Left lung (tissue), 10 donors: Measurements from ENCODE around the gene CAPZA2. TPM values are rescaled to one million over a fixed set of nuclear protein-coding genes. Genes with fewer than 3 reads are reported as not detected.
A peak's percentile ranks its signal among the peaks of the same experiment; 100 is the strongest.

Experiments used
- ATAC-seq: fragments of 200-7000 bp; cut with Tn5 transposase; one replicate; pipeline ENCODE4 v1.9.1; 2020; ENCODE audit warnings: moderate library complexity
- DNase-seq, 4 donors: peaks; one replicate each; pipeline ENCODE4 v3.0.0-alpha.2; 2013 to 2020
- H3K27ac ChIP-seq, 2 donors: fragments of 200-600 bp; sonication (generic) in 1 of 2; one replicate each; pipeline versions ENCODE4 v1.5.0 to v1.8.0; 2020 to 2021
- H3K27me3 ChIP-seq, 2 donors: fragments of 200-600 bp; sonication (generic) in 1 of 2; one replicate each; pipeline versions ENCODE4 v1.5.0 to v1.8.0; 2020 to 2021
- H3K36me3 ChIP-seq, 2 donors: fragments of 200-600 bp; sonication (generic) in 1 of 2; one replicate each; pipeline versions ENCODE4 v1.5.0 to v1.8.0; 2020 to 2021
- H3K4me1 ChIP-seq, 2 donors: fragments of 200-600 bp; one replicate each; pipeline ENCODE4 v1.8.0; 2021
- H3K4me3 ChIP-seq, 2 donors: fragments of 200-600 bp; sonication (generic) in 1 of 2; one replicate each; pipeline versions ENCODE4 v1.5.0 to v1.8.0; 2020 to 2021; ENCODE audit warnings: mild to moderate bottlenecking in 1 of 2
- H3K9me3 ChIP-seq, 2 donors: fragments of 200-600 bp; sonication (generic) in 1 of 2; one replicate each; pipeline versions ENCODE4 v1.5.0 to v1.8.0; 2020 to 2021
- CTCF ChIP-seq, 2 donors: fragments of 200-600 bp; sonication (generic) in 1 of 2; IDR thresholded peaks; one replicate each; pipeline versions ENCODE4 v1.5.0 to v1.8.0; 2021; ENCODE audit warnings: antibody characterized with exemption in 2 of 2
- intact Hi-C, 2 donors: fragments of 100-400 bp; cut with DNase I; formaldehyde crosslinking; loops; one replicate each; pipeline versions ENCODE4 v1.11.2 to v1.14.2; 2022
- polyA plus RNA-seq, 6 donors: library from polyadenylated mRNA; unstranded; fragments of 120-200 nt; gene quantifications; one replicate each; pipeline ENCODE4 v1.2.1, GENCODE V29; 2013; ENCODE audit not compliant: insufficient read length in 6 of 6
- total RNA-seq, 2 donors: library from RNA; stranded (reverse); fragmentation: NEBNext Ultra II Directional; extraction: Animal tissue kit (Norgen Biotek cat#: 25700); gene quantifications; one replicate each; pipeline ENCODE4 v1.2.1, GENCODE V29; 2021
- donor health status: DM: no; HTN: yes; CAD: no.
- donor health status: DM: no; HTN: no; CAD: no.

The CAPZA2 gene
- total and polyA plus RNA-seq, 8 donors, result 129 to 286 (median 155) TPM

GRCh38 chr7:116951366-116952292 is 89.2 kb downstream of the CAPZA2 start:
- Histone ChIP-seq H3K27me3 (no peaks in the 10 kb centered on the region), H3K4me3 (no peak overlapping the region), H3K36me3 (no peaks in the 10 kb centered on the region), H3K4me1 (peaks cover 20 to 38% of the 10 kb centered on the region in 2 donors), H3K9me3 (no peaks in the 10 kb centered on the region), H3K27ac (peak overlapping the region in 1 of 2 donors; percentile 19)
- intact Hi-C loops, result no loop called here
- ATAC-seq (no peak), DNase-seq (no peak)
- no peak for TF ChIP-seq CTCF (IDR thresholded peaks at IDR 0.05)

- intact Hi-C loops, result no loop called here
- H3K36me3 ChIP-seq, result no peaks in the 10 kb centered on the region
- H3K4me1 ChIP-seq, result peaks cover 20 to 39% of the 10 kb centered on the region in 2 donors
- peak overlapping the region; percentile 66 to 87 for H3K4me3 ChIP-seq
- H3K9me3 ChIP-seq, result no peaks in the 10 kb centered on the region
- H3K27ac ChIP-seq, result peak overlapping the region; percentile 96 to 99
- no peaks in the 10 kb centered on the region for H3K27me3 ChIP-seq
- ATAC-seq (peak; percentile 19), DNase-seq (peak in 3 of 4 donors; percentile 76 to 87 (median 81))
- no peak for TF ChIP-seq CTCF (IDR thresholded peaks at IDR 0.05)
Measured at GRCh38 chr7:116952635-116953371, 90.4 kb downstream of the CAPZA2 start.

- H3K36me3 ChIP-seq, result no peaks in the 10 kb centered on the region
- peak within 1 kb of the TSS; percentile 66 to 87 for H3K4me3 ChIP-seq
- no peaks in the 10 kb centered on the region for H3K9me3 ChIP-seq
- DNase-seq, result peak in 2 of 4 donors; percentile 75 to 83
- no peak for TF ChIP-seq CTCF (IDR thresholded peaks at IDR 0.05)
- intact Hi-C loops, result no loop called here
- H3K4me1 ChIP-seq, result peaks cover 20 to 39% of the 10 kb centered on the region in 2 donors
- H3K27me3 ChIP-seq, result no peaks in the 10 kb centered on the region
- ATAC-seq, result peak; percentile 66
- H3K27ac ChIP-seq, result peak within 1 kb of the TSS; percentile 96 to 99
Measured at GRCh38 chr7:116953372-116953905, 91.1 kb downstream of the CAPZA2 start, which contains the start of gene ST7. Gene ST7 (plus strand): TSS chr7:116953501. CDS start chr7:116953541, 40 bp downstream.

- TF ChIP-seq CTCF (IDR thresholded peaks at IDR 0.05), result no peak
- Histone ChIP-seq H3K4me3 (peak overlapping the region; percentile 66 to 87), H3K9me3 (no peaks in the 10 kb centered on the region), H3K27me3 (no peaks in the 10 kb centered on the region), H3K4me1 (peaks cover 20 to 39% of the 10 kb centered on the region in 2 donors), H3K36me3 (no peaks in the 10 kb centered on the region), H3K27ac (peak overlapping the region; percentile 96 to 99)
- peak; percentile 41 to 89 (median 84) for DNase-seq
- intact Hi-C loops, result no loop called here
- peak; percentile 52 for ATAC-seq
Measured at GRCh38 chr7:116953906-116954838, 91.8 kb downstream of the CAPZA2 start.
